CD4-positive, alpha-beta T cell treated with Interleukin-15 for 1 hour (primary cell): Measurements from ENCODE around the gene WFDC1.

ENCODE experiments used
- DNase-seq: peaks from one replicate; pipeline ENCODE4 v3.0.0-alpha.2; 2020

Gene WFDC1

GRCh38 chr16:84303516-84303915, 8.8 kb downstream of the WFDC1 start:
- DNase-seq: no peak

- DNase-seq: no peak
Observed at GRCh38 chr16:84306564-84306963, 11.9 kb downstream of the WFDC1 start.

- no peak for DNase-seq
Observed at GRCh38 chr16:84307209-84307954, 12.7 kb downstream of the WFDC1 start.

DNA sequence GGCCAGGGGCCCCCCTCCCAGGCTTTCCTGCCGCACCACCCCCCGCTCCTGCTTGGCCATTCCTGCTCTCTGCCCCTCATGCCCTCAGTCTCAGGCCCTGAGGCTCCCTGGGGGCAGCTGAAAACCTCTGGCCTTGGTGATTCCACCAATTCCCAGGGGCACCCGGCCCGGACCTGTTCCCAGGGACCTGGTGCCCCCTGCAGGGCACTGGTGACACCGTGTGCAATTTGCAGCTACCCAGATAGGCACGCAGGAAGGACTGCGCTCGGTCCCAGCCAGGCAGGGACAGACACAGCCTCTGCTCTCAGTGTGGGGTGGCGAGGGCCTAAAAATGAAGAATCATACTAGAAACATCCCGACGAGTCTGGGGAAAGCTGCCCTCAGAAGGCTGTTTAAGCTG, 13.4 kb downstream of the WFDC1 start:
- DNase-seq: no peak

DNA sequence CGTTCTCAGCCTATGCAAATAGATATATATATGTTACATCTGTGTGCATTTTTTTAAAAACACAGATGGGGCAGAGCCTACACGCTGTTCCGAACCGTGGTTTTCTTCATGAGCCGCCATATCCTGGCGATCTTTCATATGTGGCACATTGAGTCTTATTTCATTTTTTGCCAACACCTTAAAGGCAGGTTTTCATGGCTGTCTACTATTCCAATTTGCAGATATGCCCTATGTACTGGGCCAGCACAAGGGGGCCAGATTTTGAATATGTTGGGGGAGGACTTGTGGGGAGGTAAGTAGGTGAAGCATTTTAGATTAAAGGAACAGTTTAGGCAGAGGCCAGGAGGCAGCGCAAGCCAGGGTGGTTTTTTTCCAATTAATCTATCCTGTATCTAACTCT, 16.0 kb downstream of the WFDC1 start:
- DNase-seq: no peak

GRCh38 chr16:84312783-84313382, 18.2 kb downstream of the WFDC1 start:
- no peak for DNase-seq

- no peak for DNase-seq
Observed at GRCh38 chr16:84313921-84314320, 19.2 kb downstream of the WFDC1 start.

DNA sequence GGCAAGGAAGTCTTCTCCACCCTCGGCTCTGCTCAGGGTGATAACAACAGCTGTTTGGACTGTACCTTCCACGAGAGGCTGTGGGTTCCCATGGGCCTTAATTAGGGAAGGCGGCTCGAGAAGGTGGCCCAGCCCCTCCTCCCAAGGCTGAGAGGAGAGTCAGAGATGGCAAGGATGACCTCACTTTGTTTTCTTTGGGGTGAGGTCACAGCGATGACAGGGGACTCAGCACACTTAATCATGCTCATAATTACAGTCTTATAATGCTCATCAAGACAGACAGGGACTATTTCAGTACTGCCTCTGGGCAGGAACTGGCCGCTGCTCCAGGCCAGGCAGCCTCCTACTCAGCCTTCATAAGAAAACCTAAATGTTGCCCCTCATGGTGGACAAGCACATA, 19.7 kb downstream of the WFDC1 start:
- no peak for DNase-seq

DNA sequence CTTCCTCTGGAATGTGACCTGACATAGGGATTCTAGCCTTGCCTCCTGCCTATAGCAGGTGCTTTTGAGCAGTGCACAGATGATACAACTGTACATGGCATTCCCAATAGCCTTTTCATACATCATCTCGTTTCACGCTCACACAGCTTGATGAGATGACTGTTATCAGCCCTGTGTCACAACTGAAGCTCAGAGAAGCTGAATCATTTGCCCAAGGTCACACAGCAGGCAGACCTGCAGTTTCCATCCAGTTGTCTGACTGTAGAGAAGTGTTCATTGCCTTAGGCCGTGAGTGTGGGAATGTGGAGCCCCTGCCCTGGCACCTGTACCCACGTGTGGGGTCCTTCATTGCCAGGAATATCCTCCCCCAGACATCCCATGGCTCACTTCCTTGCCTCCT, 20.1 kb downstream of the WFDC1 start:
- DNase-seq: no peak

DNA sequence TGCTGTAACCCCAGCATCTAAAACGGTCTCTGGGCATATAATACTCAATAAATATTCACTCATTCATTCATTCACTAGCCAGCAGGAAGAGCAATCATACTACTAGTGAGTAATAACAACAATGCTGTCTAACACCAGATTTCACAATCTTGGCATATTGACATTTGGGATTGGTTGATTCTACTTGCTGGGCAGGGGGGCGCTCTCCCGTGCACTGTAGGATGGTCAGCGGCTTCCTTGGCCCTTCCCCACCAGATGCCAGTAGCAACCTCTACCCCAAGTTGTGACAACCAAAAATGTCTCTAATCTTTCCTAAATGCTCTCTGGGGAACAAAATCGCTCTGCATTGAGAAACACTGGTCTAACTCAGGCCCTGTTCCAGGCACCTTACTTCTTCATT, 20.7 kb downstream of the WFDC1 start:
- DNase-seq: no peak

GRCh38 chr16:84318091-84318975, 23.7 kb downstream of the WFDC1 start:
- DNase-seq: no peak

DNA sequence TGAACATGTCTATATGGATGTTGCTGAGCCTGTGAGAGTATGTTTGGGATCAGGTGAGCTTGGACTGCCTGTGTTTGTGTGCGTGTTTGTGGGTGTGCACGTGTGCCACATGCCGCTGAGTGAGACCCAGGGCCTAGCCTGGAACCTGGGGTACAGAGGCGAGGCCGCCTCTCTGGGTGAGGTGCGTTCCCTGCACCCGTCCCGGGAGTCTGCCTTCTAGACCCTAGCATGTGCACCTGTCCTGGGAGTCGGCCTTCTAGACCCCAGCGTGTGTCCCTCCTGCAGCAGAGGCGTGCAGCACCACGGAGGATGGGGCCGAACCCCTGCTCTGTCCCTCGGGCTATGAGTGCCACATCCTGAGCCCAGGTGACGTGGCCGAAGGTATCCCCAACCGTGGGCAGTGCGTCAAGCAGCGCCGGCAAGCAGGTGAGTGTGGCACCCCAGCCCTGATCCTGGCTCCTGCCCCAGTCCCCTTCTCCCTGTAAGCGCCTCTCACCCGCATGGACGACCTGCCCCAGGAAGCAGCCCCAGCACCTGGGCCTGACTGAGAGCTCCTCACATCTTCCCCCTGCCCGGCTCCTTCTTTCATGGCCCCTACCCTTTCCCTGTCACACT, 24.6 kb downstream of the WFDC1 start:
- DNase-seq: no peak

DNA sequence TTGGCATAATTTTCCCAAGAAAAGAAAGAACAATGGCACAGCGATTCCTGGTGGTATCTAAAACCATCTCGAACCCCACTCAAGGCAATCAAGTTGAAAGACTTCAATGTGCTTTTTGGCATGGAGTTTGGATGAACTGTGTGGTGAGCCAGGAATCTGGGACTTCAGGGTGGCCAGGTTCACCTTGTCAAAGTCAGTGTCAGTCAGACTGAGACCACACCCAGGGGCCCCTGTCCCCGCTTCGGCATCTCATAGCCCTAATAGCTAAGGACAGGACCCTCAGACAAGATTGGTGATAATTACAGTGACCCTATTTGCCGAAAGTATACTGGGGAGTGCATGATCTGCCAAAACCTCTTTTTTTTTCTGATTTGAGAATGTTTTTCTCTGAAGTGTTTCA, 25.8 kb downstream of the WFDC1 start:
- DNase-seq: no peak

GRCh38 chr16:84321932-84322331, 27.3 kb downstream of the WFDC1 start:
- no peak for DNase-seq

- no peak for DNase-seq
Observed at GRCh38 chr16:84322749-84323148, 28.1 kb downstream of the WFDC1 start.

GRCh38 chr16:84323606-84324005, 28.9 kb downstream of the WFDC1 start:
- DNase-seq: no peak

DNA sequence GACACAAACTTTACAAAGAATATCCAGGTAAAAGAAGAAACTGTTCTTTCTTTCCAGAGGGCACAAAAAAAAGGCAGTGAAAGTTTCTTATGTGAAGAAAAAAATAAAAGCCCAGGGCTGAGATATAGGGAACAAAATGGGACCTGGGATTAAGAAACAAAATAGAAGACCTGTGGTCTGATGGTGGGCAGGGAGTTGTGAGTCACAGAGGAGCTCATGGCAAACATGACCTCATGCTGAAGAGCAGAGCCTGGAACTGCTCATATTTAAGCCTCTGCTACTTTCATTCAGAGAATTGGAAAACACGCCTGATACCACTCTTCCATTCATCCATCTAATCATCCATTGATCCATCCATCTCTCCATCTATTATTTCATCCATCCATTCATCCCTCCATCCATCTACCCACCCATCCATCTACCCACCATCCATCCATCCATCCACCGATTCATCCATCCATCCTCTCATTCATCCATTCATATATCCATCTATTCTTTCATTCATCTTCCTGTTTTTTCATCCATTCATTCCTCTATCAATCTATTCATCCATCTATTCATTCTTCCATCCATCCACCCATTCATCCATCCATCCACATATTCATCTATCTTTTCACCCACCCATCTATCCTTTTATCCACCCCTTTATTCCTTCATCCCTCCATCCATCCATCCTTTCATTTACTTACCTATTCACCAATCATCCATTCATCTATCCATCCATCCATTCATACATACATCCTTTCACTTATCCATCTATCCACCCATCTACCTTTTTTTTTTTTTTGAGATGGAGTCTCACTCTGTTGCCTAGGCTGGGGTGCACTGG, 30.0 kb downstream of the WFDC1 start:
- DNase-seq: no peak

DNA sequence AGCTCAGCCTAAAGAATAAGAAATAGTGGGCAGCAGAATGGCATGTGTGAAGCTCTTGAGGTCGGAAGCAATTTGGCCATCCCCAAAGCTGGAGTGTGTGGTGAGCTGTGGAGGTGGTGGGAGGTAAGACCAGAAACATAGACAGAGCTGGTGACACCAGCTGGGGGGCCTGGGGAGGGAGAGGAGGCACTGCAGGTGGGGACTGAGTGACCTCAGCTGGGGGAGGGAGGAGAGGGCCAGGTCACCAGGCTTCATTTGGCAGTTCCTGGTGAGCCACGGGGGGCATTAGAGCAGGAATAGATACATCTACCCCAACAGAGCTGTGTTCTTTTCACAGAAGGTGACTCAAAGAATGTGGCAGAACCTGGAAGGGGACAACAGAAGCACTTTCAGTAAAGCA, 31.9 kb downstream of the WFDC1 start:
- DNase-seq: no peak

GRCh38 chr16:84327926-84328505, 33.3 kb downstream of the WFDC1 start:
- DNase-seq: no peak

DNA sequence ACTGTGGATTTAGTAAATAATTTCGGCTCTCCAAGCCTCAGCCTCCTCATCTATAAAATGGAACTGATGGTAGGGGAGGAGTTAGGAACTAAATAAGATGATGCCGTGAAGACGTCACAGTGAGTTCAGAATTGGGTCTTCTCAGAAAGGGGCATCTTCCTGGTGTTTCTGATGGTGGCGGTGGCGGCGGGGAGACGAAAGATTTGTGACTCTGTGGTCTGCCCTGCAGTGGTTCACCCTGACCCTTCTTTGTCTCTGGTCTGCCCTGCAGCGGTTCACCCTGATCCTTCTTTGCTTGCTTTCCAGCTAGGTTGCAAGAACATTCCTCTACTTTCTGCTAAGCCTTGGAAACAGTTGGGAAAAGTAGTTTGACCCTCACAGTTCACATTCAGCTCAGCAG, 34.3 kb downstream of the WFDC1 start:
- no peak for DNase-seq

GRCh38 chr16:84329843-84330684, 35.4 kb downstream of the WFDC1 start:
- DNase-seq: no peak
